Chondrocyte (in vitro differentiated cells): ENCODE results near the gene WDR20. TPM values are rescaled to one million over a fixed set of nuclear protein-coding genes. Genes with fewer than 3 reads are reported as not detected.

Experiments
- DNase-seq: peaks from one replicate; pipeline ENCODE4 v3.0.0; 2021; ENCODE audit warnings: mixed read lengths, low spot score
- H3K27ac Mint-ChIP-seq: one replicate; pipeline ENCODE4 v1.8.0; 2021; ENCODE audit warnings: mild to moderate bottlenecking, moderate library complexity, mixed read lengths; ENCODE audit not compliant: unreplicated experiment
- H3K27me3 Mint-ChIP-seq: 2 replicates; pipeline ENCODE4 v1.8.0; 2021; ENCODE audit warnings: low read depth, mixed read lengths
- H3K36me3 Mint-ChIP-seq: 2 replicates; pipeline ENCODE4 v1.8.0; 2021; ENCODE audit warnings: low read depth, mixed read lengths
- H3K4me1 Mint-ChIP-seq: 2 replicates; pipeline ENCODE4 v1.8.0; 2021; ENCODE audit warnings: low read depth, mild to moderate bottlenecking, mixed read lengths
- H3K4me3 Mint-ChIP-seq: one replicate; pipeline ENCODE4 v1.8.0; 2021; ENCODE audit warnings: mild to moderate bottlenecking, moderate library complexity, mixed read lengths; ENCODE audit not compliant: unreplicated experiment
- H3K9me3 Mint-ChIP-seq: 2 replicates; pipeline ENCODE4 v1.8.0; 2021; ENCODE audit warnings: low read depth, mixed read lengths
- CTCF ChIP-seq: fragments of 200-600 bp; sonication (generic); IDR thresholded peaks from 2 replicates; pipeline ENCODE4 v1.5.0; 2021; ENCODE audit warnings: antibody characterized with exemption, mild to moderate bottlenecking, moderate library complexity
- total RNA-seq: library from RNA; stranded (reverse); gene quantifications from 3 replicates; pipeline ENCODE4 v1.2.1, GENCODE V29; 2021

Gene WDR20
- total RNA-seq, 1 donor from 2014 or later = 23.0 TPM

GRCh38 chr14:102223682-102224081 is 84.0 kb downstream of the WDR20 start:
- Mint-ChIP-seq H3K4me1 (no peaks in the 10 kb centered on the region), H3K27me3 (no peaks in the 10 kb centered on the region), H3K36me3 (peaks cover 7% of the 10 kb centered on the region), H3K27ac (no peak overlapping the region), H3K9me3 (no peaks in the 10 kb centered on the region), H3K4me3 (no peak overlapping the region)
- peak; percentile 32 for DNase-seq
- TF ChIP-seq CTCF = no peak

GRCh38 chr14:102225386-102225785 is 85.7 kb downstream of the WDR20 start:
- no peaks in the 10 kb centered on the region for H3K27me3 Mint-ChIP-seq
- H3K36me3 Mint-ChIP-seq = peaks cover 6% of the 10 kb centered on the region
- H3K27ac Mint-ChIP-seq = no peak overlapping the region
- no peaks in the 10 kb centered on the region for H3K9me3 Mint-ChIP-seq
- no peak overlapping the region for H3K4me3 Mint-ChIP-seq
- TF ChIP-seq CTCF = no peak
- DNase-seq = peak; percentile 7
- no peaks in the 10 kb centered on the region for H3K4me1 Mint-ChIP-seq

- no peaks in the 10 kb centered on the region for H3K4me1 Mint-ChIP-seq
- peak; percentile 88 for DNase-seq
- no peak for TF ChIP-seq CTCF
- H3K36me3 Mint-ChIP-seq = peaks cover 10% of the 10 kb centered on the region
- no peak overlapping the region for H3K4me3 Mint-ChIP-seq
- no peaks in the 10 kb centered on the region for H3K27me3 Mint-ChIP-seq
- no peak overlapping the region for H3K27ac Mint-ChIP-seq
- H3K9me3 Mint-ChIP-seq = no peaks in the 10 kb centered on the region
These were observed 86.2 kb downstream of the WDR20 start for GRCh38 chr14:102225936-102226335.

- Mint-ChIP-seq H3K36me3 (peaks cover 10% of the 10 kb centered on the region), H3K4me3 (no peak overlapping the region), H3K27me3 (no peaks in the 10 kb centered on the region), H3K4me1 (no peaks in the 10 kb centered on the region), H3K9me3 (no peaks in the 10 kb centered on the region), H3K27ac (no peak overlapping the region)
- no peak for TF ChIP-seq CTCF
- DNase-seq = peak; percentile 68
These were observed 86.8 kb downstream of the WDR20 start for GRCh38 chr14:102226356-102227125.

- H3K4me1 Mint-ChIP-seq = no peaks in the 10 kb centered on the region
- no peaks in the 10 kb centered on the region for H3K9me3 Mint-ChIP-seq
- no peak for TF ChIP-seq CTCF
- H3K36me3 Mint-ChIP-seq = peaks cover 11% of the 10 kb centered on the region
- no peaks in the 10 kb centered on the region for H3K27me3 Mint-ChIP-seq
- peak; percentile 74 for DNase-seq
- peak overlapping the region; percentile 49 for H3K27ac Mint-ChIP-seq
- H3K4me3 Mint-ChIP-seq = no peak overlapping the region
These were observed 87.7 kb downstream of the WDR20 start for GRCh38 chr14:102227184-102227964.
